Measurements from ENCODE around the gene APBA2.

APBA2 gene

GRCh38 chr15:28986726-28987125 is 101.0 kb downstream of the APBA2 start:
- DNase-seq, result no peak

- DNase-seq, result no peak
Measured at GRCh38 chr15:28987337-28987736, 101.6 kb downstream of the APBA2 start.

- no peak for DNase-seq
Measured at GRCh38 chr15:28989239-28989830, 103.6 kb downstream of the APBA2 start.

- DNase-seq, result no peak
Measured at GRCh38 chr15:28989896-28990295, 104.1 kb downstream of the APBA2 start.

GRCh38 chr15:28990390-28990789 is 104.6 kb downstream of the APBA2 start:
- DNase-seq, result no peak

GRCh38 chr15:28991236-28992171 is 105.7 kb downstream of the APBA2 start:
- DNase-seq, result no peak

- no peak for DNase-seq
Measured at GRCh38 chr15:28992336-28992864, 106.6 kb downstream of the APBA2 start.

GRCh38 chr15:28993051-28993719 is 107.4 kb downstream of the APBA2 start:
- no peak for DNase-seq

- no peak for DNase-seq
Measured at GRCh38 chr15:28993720-28994053, 107.9 kb downstream of the APBA2 start.

GRCh38 chr15:28994142-28994830 is 108.5 kb downstream of the APBA2 start:
- DNase-seq, result no peak

- DNase-seq, result no peak
Measured at GRCh38 chr15:28994831-28995596, 109.2 kb downstream of the APBA2 start.

GRCh38 chr15:28995705-28996104 is 109.9 kb downstream of the APBA2 start:
- DNase-seq, result no peak

GRCh38 chr15:28996289-28996688 is 110.5 kb downstream of the APBA2 start:
- no peak for DNase-seq

- no peak for DNase-seq
Measured at GRCh38 chr15:28996953-28997352, 111.2 kb downstream of the APBA2 start.

GRCh38 chr15:28997791-28998190 is 112.0 kb downstream of the APBA2 start:
- DNase-seq, result no peak

GRCh38 chr15:28998511-28998910 is 112.7 kb downstream of the APBA2 start:
- no peak for DNase-seq

- DNase-seq, result no peak
Measured at GRCh38 chr15:29003191-29003839, 117.5 kb downstream of the APBA2 start.

- no peak for DNase-seq
Measured at GRCh38 chr15:29003840-29004233, 118.1 kb downstream of the APBA2 start.

- no peak for DNase-seq
Measured at GRCh38 chr15:29005931-29006330, 120.2 kb downstream of the APBA2 start.

- no peak for DNase-seq
Measured at GRCh38 chr15:29008846-29009245, 123.1 kb downstream of the APBA2 start.

- no peak for DNase-seq
Measured at GRCh38 chr15:29012097-29012496, 126.3 kb downstream of the APBA2 start.

- no peak for DNase-seq
Measured at GRCh38 chr15:29014493-29014892, 128.7 kb downstream of the APBA2 start.
